ENCODE measurements around the gene PRPF8. TPM values are rescaled to one million over a fixed set of nuclear protein-coding genes. Genes with fewer than 3 reads are reported as not detected.

The PRPF8 gene
- total RNA-seq, 1 donor from 2014 or later, result 185 TPM

DNA sequence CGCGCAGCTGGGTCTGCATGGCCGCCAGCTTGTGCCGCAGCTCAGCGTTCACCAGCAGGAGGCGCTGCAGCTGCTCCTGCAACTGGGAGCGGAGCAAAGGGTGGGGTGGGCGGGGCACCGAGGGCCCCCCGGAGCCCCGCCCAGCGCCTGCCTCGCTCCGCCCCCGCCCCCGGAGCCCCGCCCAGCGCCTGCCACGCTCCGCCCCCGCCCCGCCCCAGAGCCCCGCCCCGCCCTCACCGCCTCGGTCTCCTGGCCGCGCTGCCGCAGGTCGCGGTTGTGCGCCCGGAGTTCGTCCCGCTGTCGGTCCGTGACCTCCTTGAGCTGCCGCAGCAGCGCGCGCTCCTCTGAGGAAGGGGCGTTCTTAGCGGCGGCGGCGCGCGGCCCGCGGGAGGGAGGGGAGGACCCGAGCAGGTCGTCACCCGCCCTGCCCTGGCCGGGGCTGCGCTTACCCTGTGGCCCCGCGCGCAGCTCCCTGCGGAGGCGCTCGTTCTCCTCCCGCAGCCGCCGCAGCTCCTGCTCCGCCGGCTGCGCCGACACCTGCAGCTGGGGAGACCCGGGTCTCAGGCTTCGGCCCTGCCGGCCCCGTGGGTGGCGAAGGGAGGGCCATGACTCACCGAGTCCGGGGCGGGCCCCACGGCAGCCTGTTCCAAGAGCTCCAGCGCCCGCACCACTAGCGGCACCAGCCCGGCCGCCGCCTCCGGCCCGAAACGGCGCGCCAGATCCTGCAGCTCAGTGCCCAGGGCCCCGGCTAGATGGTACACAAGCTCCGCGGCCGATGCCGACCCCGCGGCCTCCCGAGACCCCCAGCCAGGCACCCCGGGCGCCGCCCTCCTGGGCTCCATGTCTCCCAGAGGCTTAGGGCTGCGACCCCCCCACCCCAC, 35.5 kb downstream of the PRPF8 start:
- Histone ChIP-seq H3K4me3 (ENCODE audit: low read depth, low read length) (peak overlapping the region; percentile 48), H3K27me3 (ENCODE audit: control insufficient read depth, insufficient read depth, low read length) (no peaks in the 10 kb centered on the region), H3K36me3 (ENCODE audit: control insufficient read depth, insufficient read depth, low read length) (peaks cover 9% of the 10 kb centered on the region)
- no peak for DNase-seq (ENCODE audit: low read depth)
- TF ChIP-seq, protein P1, sequence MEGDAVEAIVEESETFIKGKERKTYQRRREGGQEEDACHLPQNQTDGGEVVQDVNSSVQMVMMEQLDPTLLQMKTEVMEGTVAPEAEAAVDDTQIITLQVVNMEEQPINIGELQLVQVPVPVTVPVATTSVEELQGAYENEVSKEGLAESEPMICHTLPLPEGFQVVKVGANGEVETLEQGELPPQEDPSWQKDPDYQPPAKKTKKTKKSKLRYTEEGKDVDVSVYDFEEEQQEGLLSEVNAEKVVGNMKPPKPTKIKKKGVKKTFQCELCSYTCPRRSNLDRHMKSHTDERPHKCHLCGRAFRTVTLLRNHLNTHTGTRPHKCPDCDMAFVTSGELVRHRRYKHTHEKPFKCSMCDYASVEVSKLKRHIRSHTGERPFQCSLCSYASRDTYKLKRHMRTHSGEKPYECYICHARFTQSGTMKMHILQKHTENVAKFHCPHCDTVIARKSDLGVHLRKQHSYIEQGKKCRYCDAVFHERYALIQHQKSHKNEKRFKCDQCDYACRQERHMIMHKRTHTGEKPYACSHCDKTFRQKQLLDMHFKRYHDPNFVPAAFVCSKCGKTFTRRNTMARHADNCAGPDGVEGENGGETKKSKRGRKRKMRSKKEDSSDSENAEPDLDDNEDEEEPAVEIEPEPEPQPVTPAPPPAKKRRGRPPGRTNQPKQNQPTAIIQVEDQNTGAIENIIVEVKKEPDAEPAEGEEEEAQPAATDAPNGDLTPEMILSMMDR (IDR thresholded peaks at IDR 0.05; ENCODE audit: insufficient read depth, low read length, poor library complexity, severe bottlenecking), result peak; percentile 87

DNA sequence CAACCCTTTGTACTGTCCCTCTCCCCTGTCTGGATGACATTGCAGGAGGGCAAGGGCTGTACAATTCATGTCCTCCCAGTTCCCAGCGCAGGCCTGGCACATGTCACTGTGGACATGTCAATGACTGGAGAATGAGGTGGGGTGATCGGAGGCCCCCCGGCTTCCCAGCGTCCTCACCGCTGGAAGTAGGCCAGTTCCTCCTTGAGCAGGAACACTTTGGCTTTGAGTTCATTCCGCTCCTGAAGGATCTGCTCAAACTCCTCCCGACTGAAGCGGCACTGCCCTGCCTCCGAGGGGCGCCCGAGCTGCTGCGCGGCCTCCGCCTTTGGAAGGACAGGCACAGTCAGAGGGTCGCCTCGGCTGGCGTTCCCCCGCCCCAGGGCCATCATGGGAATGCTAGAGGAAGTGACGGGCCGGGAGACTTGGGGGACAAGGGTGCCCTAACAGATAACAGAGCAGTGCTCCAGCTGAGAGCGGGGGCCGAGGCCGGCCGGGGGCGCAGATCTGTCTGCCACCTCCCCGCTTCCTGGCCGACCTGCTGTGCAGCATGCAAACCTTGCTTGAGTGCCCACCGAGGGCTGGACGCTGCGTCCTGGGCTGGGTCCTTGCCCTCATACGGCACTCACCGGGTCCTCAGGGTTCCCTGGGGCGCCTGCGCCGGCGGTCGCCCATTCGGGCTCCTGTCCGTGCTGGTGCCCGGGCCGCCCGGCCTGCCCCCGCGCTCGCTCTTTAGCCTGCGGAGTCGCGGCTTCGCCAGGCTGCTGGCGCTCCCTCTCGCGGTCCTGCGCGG, 36.3 kb downstream of the PRPF8 start:
- peak overlapping the region; percentile 28 for H3K4me3 ChIP-seq (ENCODE audit: low read depth, low read length)

DNA sequence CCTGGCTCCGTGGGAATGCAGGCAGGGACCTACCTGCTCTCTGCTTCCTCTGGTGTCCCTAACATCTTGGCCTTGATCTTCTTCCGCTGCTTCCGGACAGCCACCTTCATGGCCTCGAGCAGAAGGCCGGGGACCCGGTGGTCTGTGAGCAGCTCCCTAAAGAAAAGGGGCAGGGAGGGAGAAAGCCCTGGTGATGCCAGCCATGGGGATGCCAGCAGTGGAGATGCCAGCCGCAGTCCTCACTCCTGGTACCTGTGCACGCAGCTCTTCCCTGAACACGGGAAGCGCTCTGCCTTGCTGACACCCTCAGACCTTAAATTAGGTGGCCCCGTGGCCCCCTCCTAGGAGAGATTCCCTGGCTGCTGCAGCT, 36.9 kb downstream of the PRPF8 start:
- TF ChIP-seq, protein P1 (IDR thresholded peaks at IDR 0.05; ENCODE audit: insufficient read depth, low read length, poor library complexity, severe bottlenecking), result no peak
- peaks cover 4% of the 10 kb centered on the region for H3K36me3 ChIP-seq (ENCODE audit: control insufficient read depth, insufficient read depth, low read length)
- H3K4me3 ChIP-seq (ENCODE audit: low read depth, low read length), result no peak overlapping the region
- no peak for DNase-seq (ENCODE audit: low read depth)
- no peaks in the 10 kb centered on the region for H3K27me3 ChIP-seq (ENCODE audit: control insufficient read depth, insufficient read depth, low read length)

More for the DNA sequence above, 36.3 kb downstream of the PRPF8 start:
- no peak for DNase-seq (ENCODE audit: low read depth)
- TF ChIP-seq, protein P1 (IDR thresholded peaks at IDR 0.05; ENCODE audit: insufficient read depth, low read length, poor library complexity, severe bottlenecking), result peak; percentile 7
- H3K27me3 ChIP-seq (ENCODE audit: control insufficient read depth, insufficient read depth, low read length), result no peaks in the 10 kb centered on the region
- peaks cover 5% of the 10 kb centered on the region for H3K36me3 ChIP-seq (ENCODE audit: control insufficient read depth, insufficient read depth, low read length)

DNA sequence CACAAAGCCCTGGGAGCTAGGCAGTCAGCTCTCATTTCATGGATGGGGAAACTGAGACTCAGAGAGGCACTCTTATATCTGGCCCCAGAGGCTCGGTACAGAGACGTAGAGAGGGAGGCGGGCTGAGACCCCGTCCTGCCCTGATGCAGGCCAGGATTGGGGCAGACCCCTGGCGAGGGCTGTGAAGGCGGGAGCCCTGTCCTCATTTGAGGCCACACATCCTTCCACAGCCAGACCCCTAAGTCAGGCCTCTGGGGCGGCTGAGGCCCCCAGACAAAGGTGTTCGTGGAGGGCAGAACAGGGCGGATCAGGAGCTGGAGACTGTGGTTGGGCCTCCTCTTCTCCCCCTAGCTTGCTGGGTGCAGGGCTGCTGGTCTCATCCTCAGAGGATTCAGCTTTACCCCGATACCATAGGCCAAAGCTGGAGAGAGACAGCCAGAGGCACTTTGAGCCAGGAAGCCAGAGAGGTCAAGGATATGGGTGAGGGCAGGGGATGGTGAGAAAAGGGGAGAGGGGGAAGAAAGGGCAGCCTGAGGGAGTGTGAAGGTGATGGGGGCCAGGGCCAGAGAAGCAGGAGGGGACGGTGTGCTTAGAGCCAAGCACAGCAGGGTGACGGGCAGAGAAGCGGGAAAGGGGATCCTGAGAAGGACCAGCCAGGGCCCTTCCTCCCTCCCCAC, 38.3 kb downstream of the PRPF8 start:
- TF ChIP-seq, protein P1 (IDR thresholded peaks at IDR 0.05; ENCODE audit: insufficient read depth, low read length, poor library complexity, severe bottlenecking), result no peak
- no peak for DNase-seq (ENCODE audit: low read depth)
- Histone ChIP-seq H3K27me3 (ENCODE audit: control insufficient read depth, insufficient read depth, low read length) (no peaks in the 10 kb centered on the region), H3K4me3 (ENCODE audit: low read depth, low read length) (no peak overlapping the region), H3K36me3 (ENCODE audit: control insufficient read depth, insufficient read depth, low read length) (peaks cover 4% of the 10 kb centered on the region)

DNA sequence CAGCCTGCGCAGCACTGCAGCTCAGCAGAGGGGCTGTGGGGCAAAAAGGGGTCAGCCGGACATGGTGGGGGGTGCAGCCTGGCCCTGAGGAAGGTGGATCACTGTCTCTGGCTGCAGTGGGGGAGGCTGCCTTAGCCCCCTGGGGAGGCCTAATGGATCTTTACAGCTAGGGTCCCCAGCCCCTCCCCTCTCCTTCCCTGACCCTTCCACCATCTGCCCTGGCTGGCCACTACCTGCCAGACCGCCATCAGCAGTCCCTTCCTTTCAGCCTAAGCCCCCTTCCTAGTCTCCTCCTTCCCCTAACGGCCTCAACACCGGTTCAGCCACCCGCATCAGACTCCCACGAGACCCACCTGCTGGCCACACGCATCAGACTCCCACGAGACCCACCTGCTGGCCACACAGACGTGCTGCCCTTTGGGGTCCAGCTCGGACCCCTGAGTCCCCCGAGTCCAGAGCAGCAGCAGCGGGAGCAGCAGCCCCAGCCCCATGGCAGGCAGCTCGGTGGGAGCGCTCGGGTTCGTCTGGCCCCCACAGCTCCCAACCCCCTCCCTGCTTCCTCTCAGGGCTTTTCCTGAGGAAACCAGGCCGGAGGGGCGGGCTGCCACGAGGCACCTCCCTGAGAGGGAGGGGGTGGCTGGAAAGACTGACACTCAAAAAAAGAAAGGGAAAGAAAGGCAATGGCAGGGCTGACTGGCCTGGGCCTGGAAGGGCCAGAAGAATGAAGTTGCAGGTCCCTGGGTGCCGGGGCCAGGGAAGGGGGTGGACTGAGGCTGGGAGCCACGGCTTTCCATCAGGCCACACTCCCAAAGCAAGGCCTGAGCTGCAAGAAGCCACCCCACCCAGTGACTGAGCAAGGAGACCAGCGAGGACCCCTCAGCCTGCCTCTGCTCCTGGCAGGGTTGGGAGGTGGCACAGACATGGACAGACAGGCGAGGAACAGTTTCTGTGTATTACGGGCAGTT, 39.2 kb downstream of the PRPF8 start, which contains the start of gene SCARF1:
Gene SCARF1 (minus strand): TSS at position 526 of the 965 bp plus-strand sequence. CDS start 35 bp downstream, at position 491.
- DNase-seq (ENCODE audit: low read depth), result no peak
- Histone ChIP-seq H3K4me3 (ENCODE audit: low read depth, low read length) (no peak within 1 kb of the TSS), H3K27me3 (ENCODE audit: control insufficient read depth, insufficient read depth, low read length) (no peaks in the 10 kb centered on the region), H3K36me3 (ENCODE audit: control insufficient read depth, insufficient read depth, low read length) (no peaks in the 10 kb centered on the region)
- TF ChIP-seq, protein P1 (IDR thresholded peaks at IDR 0.05; ENCODE audit: insufficient read depth, low read length, poor library complexity, severe bottlenecking), result no peak

All from kidney epithelial cell (primary cell).